Activated CD8-positive, alpha-beta memory T cell treated with anti-CD3 and anti-CD28 coated beads for 24 hours (primary cell): ENCODE measurements around the gene PDGFA.
A peak's percentile ranks its signal among the peaks of the same experiment; 100 is the strongest.

ENCODE experiments used
- DNase-seq: peaks from one replicate; pipeline ENCODE4 v3.0.0-alpha.2; 2020

PDGFA gene

DNA sequence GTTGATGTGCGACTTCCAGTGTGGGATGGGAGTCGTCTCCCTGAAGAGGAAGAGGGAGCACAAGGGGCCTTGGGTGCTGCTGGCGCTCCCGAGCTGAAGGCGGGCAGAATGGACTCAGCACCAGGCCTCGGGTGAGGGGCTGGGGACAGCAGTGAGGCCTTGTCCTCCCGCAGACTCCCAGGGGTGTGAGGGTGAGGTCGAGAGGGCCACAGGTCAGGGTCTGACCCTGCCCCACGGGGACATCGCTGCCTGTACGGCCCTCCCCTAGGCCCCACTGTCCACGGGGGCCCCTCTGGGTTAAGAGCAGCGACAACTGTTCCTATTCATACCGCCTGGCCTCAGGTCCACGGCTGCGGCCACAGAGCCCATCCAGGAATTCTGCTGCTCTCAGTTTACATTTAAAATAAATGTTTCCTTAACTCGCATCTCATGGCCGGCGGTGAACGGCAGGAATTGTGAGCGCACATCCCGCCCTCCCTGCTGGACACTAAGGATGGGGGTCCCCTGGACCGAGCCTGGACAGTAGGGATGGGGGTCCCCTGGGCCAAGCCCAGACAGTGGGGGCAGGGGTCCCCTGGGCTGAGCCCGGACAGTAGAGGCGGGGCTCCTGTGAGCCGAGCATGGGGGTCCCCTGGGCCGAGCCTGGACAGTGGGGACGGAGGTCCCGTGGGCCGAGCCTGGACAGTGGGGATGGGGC is 61.7 kb downstream of the PDGFA start:
- no peak for DNase-seq

DNA sequence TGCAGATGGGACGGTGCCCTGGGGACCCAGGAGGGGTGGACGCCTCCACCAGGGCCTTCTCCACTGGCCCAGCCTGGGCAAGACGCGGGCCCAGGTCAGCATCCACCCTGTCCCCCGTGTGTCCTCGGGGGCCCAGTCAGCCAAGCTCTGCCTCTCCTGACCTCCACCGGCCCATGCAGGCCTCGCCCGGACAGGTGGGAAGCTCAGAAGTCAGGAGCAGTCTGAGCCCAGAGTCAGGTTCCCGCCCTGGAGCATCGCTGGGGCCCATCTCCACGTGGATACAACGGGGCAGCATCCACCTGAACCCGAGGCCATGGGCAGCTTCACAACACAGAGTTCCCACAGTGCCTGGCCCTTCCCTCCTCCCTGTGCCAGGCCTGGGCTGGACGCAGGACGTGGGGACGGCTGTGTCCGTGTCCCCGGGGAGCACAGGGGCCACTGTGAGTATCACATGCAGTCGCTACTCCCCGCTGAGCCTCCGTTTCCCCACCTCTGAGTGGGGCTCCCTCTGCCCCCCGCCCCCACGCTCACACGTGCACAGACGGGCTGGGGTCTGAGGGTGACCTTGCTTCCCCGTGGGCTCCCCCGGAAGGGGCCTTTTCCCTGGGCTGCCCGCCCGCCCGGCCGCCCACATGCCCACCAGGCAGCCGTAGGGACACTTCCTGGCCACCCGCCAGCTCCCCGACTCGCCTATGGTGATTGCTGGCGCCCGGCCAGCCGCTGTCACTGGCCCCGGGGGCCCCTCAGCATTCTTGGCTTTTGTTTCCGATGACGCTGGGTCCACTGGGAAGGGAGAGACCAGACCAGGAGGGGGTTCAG is 64.3 kb downstream of the PDGFA start:
- no peak for DNase-seq

DNA sequence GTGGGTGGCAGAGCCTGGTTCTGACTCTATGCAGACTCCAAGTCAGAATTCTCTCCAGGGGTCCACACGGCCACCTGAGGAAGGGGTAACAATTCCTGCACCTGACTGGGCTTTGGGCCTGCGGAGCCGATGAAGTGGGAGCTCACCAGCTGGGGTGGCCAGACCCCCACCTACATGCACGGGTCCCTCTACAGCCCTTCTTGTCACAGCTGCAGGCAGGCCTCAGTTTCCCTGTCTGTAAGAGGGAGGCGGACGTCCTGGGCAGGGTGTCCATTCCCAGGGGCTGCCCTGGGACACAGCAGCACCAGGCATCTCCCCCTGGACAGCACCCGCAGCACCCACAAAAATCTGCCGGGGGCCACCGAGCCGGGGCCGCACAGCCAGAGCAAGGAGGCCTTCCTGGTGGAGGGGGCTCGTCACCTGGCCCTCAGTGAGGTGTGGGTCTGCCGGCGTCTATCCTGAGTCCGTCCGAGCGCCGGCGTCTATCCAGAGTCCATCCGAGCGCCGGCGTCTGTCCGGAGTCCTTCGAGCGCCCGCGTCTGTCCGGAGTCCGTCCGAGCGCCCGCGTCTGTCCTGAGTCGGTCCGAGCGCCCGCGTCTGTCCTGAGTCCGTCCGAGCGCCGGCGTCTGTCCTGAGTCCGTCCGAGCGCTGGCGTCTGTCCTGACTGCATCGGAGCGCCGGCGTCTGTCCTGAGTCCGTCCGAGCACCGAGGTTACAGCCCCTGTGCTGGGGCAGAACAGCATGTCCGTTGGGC is 65.1 kb downstream of the PDGFA start:
- DNase-seq: no peak

DNA sequence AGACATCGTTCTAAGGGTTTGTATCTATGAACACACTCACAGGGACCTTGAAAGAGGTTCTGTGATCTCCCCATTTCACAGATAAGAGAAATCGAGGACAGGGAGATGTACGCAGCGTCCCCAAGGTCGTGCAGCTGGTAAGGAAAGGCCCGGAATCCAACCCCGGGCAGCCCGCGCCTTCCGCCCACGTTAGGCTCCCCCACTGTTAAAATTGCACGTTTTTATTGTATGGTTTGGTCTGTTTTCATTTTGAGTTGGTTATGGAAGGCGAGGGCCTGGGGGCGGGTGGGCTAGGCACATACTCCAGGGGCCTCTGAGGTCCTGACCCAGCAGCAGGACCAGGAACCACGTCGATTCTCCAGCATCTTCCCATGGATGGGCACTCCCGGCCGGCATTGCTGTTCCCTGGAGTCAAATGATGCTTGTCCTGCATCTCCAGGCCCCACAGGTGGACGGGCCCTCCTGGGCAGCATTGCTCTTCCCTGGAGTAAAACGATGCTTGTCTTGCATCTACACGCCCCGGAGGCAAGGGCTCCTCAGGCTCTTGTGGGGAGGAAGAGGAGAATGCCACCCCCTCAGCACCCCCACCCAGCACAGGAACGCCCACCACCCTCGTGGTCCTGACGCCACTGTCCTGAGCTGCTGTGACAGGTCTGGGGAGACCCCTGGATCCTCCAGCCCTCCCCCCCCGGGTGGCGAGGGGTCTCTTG is 65.9 kb downstream of the PDGFA start:
- DNase-seq: no peak

DNA sequence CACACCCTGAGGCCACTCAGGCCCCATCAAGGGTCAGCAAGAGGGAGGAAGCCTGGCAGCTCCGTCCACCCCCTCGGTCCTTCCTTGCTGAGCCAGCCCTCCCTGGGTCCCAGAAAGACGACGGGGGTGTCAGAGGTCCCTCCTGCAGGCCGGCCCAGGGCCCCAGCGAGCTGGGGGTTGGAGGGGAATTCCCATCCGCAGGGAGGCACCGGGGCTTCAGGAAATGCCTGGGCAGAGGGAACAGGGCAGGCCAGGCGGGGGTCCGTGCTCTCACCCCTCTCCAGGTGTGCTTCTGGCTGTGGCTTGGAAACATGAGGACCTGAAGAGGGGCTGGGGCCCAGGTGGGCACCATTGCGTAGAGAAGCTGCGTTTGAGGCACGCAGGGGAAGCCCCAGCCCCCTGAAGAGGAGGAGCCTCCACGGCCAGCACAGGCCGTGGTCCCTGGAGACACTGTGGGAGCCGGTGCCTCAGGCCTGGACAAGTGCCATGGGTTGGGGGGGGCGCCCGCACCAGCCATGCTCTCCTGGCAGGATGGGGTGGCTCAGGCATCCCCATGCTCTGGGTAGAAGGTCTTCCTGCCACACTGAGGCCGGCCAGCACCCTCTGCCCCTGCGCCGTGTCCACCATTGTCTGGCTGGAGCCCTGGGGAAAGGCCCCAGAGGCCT is 66.7 kb downstream of the PDGFA start:
- DNase-seq: no peak

DNA sequence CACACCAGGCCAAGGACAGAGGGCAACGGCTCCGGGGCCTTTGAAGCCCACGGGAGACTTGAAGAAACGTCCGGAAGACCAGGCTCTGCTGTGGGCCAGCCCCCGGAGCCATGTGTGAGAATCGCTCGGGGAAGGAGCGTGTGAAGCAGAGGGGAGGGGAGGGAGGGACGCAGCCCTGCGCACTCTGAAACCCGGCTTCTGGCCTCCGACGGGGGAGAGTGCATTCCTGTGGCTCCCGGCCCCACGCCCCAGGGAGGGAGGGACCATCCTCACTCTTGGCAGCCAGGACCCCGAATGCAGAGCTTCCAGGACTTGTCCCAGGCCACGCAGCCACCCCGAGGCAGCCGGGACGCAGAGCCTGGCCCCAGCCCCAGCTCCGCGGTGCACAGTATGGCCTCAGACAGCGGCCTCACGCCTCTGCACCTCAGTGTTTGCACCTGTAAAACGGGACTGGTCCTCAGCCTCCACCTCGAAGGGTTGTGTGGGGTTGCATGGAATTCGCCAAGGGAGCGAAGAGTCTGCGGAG is 67.4 kb downstream of the PDGFA start:
- DNase-seq: no peak

DNA sequence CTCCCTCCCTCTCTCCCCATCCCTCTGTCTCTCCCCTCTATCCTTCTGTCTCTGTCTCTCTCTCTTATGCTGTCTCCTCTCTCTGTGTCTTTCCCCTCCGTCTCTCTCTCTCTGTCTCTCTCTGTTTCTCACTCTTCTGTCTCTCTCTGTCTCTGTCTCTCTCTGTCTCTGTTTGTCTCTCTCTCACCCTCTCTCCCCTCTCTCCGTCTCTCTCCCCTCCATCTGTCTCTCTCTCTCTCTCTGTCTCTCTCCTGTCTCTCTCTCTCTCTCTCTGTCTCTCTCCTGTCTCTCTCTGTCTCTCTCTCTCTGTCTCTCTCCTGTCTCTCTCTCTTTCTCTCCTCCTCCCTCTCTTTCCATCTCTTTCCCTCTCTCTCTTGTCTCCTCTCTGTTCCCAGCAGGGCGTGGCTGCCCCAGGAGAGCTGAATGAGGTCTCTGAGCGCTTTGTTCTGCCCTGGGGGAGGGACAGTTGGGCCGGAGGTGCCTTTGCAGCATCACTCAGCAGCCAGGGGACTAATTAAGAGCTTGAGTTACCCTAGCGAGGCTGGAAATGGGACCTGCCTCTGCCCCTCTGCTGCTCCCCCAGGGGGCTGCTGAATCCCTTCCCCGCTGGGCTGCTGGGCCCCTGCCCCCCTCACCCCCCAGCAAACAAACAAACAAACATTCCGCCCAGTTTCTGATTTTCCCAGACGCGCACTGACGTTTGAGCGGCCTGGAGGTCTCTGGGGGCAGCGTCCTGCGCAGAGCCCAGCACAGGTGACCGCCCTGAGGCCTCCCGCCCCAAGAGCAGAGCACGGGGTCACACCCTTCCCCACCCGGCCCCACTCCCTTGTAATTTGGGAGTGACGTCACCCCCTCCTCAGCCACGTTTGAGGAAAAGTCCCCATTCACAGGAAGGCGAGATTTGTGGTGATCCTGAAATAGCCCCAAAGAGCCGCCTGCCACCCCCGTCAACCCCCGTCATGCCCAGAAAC is 68.1 kb downstream of the PDGFA start:
- DNase-seq: no peak

DNA sequence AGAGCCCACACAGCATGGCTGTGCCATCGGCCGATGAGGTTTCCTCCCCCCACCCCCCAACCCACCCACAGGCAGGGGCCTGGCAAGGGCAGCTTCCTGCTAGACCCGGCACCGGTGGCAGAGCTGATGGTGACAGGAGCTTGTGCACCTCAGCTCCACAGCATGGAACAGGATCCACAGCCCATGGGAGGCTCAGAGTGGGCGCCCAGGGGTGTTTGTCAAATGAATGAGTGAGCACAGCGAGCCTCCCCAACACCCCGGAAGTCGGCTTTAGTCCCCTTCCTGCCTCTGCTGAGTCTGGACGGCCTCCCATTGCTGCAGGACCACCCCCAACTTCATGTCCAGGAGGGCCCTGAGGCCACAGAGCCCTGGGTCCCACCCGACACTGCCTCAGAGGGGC is 68.9 kb downstream of the PDGFA start:
- peak; percentile 70 for DNase-seq

DNA sequence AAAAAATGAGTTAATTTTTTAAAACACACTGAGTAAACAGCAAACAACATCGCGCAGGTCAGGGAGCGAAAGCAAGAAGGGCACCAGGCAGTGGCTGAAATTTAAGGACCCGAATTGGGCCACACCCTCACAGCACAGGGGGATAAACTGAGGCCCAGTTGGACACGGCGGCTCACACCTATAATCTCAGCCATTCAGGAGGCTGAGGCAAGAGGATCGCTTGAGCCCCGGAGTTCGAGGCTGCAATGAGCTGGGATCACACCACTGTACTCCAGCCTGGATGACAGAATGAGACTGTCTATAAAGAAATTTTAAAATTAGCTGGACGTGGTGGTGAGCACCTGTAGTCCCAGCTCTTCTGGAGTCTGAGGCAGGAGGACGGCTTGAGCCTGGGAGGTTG is 69.6 kb downstream of the PDGFA start:
- no peak for DNase-seq

DNA sequence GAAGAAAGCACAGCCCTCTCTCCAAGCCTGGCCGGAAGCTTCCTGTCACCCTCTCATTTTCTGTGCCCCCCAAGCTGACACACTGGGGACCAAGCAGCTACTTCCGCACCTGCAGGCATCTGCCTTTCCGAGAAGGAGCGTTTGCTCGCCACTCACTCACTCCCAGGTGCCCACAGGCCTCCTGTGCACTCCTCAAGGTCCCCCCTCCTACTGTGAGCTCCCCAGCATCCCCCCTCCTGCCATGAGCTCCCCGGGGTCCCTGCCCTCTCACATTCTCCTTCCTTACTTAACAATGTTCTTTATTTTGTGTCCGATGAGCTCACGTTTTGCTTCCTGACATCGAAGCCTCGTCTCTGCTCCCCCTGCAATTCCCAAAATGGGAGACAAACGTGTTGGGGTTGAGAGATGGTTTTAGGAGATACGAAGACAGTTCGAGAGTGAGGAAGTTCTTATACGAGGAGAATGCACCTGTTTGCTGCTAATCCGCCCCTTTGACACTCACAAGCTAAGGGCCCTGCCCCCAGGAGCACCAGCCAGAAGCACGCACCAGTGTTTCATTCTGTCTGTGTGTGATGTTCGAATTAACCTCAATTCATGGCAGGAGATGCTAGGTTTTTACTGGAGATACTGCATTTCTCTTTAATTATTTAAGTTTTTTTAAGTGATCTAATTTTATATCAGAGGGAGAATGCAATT is 70.2 kb downstream of the PDGFA start:
- no peak for DNase-seq

DNA sequence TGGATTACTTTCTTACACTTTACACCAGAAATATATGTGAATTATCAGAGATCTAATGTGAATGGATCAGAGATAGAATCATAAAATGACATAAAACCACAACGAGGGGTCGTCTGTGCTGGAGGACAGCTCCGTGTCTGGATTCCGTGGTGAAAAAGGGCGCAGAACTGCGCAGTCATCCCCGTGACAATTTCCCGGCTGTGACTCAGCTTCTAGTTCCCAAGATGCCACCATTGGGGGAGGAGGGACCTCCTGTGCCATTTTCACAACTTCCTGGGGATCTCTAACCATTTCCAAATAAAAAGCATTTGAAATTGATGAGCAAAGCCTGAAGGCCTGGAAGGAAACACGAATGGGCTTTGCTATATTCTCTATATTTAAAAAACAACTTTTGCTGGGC is 72.1 kb downstream of the PDGFA start:
- DNase-seq: no peak
